GM12872 (cell line): Measurements from ENCODE around the gene NEK6.

Experiments used
- TF ChIP-seq, protein P1 (sequence below): IDR thresholded peaks from 3 replicates; pipeline ENCODE4 v1.5.1; 2011; ENCODE audit warnings: low read depth, mild to moderate bottlenecking, low read length, moderate library complexity; ENCODE audit not compliant: insufficient read depth

NEK6 gene

DNA sequence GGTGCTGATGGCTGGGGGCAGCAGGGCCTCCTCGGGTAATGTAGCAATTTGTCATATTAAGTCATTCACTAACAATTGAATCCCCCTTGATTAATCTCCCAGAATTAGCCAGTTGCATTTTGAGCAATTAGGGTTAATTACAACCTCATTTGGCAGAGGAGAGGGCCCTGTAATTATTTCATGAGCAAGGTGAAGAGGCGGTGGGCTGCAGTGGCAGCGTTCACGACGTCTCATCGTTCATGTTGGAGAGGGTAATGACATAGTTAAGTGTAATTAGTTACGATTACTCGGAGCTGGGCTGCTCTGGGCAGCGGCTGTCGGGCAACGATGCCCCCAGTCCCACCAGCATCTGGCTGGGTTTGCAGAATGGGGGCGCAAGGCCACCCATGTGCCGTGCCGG, 46.0 kb downstream of the NEK6 start:
- TF ChIP-seq, protein P1, sequence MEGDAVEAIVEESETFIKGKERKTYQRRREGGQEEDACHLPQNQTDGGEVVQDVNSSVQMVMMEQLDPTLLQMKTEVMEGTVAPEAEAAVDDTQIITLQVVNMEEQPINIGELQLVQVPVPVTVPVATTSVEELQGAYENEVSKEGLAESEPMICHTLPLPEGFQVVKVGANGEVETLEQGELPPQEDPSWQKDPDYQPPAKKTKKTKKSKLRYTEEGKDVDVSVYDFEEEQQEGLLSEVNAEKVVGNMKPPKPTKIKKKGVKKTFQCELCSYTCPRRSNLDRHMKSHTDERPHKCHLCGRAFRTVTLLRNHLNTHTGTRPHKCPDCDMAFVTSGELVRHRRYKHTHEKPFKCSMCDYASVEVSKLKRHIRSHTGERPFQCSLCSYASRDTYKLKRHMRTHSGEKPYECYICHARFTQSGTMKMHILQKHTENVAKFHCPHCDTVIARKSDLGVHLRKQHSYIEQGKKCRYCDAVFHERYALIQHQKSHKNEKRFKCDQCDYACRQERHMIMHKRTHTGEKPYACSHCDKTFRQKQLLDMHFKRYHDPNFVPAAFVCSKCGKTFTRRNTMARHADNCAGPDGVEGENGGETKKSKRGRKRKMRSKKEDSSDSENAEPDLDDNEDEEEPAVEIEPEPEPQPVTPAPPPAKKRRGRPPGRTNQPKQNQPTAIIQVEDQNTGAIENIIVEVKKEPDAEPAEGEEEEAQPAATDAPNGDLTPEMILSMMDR, result no peak

DNA sequence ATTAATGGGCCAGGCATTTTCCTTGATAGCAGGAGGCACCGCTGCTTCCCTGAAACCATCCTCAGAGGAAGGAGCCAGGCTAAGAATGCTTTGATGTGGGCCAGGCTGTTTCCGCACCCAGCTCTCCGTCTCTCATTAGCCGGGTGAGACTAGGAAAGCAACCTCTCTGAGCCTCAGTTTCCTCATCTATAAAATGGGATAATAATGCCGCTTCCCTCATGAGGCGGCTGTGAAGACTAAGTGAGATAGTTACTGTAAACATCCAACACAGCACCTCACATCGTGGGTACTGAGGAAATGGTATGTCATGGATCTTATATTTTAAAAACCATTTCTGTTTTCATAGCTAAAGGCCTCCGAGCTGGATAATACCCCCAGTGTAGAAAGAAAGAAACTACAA, 46.5 kb downstream of the NEK6 start:
- TF ChIP-seq, protein P1, result no peak

DNA sequence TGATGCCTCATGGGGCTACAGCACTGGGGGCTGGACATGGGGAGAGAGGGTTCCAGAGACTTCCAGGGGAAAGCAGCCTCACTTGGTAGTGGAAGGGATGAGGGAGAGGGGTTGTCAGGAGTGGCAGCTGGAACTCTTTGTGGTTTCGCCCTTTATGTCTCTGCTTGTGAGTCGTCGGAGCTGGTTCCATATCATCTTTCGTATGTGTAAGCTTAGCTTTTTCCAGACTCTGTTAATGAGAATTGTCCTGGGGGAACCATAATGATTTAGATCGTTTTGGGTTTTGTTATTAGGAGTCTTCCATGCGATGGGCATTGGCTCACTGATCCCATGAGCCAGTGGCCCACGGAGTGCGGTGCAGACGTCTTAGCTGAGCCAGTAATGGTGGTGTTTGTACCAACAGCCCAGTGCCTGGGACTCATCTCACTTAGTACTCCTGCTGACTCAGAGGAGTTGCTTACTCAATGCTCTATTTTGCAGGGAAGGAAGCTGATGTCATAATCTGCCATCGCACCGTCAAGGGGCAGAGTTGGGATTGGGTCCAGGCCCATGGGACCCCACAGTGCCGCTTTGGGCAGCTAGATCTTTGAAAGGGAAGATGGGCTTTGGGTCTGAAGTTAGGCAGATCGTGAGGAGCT, 48.5 kb downstream of the NEK6 start:
- TF ChIP-seq, protein P1, result no peak

DNA sequence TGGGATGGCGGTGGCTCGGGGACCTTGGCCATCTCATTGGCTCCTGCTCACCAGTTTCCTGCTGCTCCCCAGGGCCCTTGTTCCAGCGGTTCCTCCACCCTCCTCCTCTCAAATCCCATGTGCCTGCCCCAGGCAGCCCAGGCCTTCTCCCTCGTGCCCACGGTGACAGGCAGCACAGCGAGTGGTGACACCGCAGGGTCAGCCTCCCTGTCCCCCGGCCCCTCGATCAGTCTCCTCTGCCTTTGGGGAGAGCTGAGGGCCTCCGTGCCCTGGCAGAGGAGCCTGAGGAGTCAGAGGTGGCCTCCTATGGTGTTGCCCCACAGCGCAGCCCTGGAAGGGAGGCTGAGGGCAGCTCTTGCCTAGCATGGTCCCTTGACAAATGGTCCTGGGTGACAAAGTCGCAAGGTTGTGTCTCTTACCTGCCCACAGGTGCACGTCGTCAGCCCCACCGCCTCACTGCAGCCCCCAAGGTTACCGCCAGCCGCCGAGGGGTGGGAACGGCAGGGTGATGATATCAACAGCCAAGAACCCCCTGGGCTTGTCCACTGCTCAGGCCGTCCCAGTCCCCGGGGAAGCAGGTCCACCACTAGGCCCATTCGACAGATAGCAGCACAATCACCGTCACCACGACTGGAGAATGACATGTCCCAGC, 49.8 kb downstream of the NEK6 start:
- TF ChIP-seq, protein P1, result no peak

DNA sequence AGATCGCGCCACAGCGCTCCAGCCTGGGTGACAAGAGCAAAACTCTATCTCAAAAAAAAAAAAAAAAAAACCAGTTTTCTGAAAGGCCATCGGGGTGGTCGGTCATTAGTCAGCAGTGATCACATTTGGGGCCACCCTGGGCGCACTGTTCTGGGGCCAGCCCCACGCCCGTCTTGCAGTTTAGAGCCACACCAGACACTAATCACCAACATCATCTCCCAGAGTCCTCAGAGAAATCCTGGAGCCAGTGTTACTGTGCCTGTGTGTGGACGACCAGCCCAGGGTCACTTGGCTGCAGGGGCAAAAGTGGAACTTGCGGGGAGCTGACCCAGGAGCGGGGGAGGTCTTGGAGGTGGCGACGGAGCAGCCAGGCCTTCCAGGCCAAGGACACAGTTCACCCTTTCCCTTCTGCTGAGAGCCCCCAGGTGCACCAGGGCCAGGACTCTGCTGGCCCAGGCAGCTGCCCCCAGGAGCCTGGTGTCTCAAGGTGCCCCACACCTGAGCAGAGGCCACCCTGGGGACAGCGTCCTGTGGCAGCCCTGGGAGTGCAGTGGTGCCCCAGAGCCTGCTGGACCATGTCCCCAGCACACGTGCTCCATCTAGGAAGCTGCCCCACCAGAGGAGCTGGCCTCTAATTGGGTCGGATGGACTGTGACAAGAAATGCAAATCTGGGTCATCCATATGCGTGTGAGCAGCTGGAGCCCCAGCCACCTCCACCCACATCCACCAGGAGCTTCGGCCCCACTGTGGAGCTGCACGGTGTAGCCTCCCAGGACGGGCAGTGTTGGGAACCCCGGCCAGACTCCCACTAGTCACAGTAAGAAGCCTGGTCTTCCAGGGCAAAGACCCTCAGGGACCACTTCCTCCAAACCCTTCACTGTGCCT, 51.1 kb downstream of the NEK6 start:
- TF ChIP-seq, protein P1, result no peak

DNA sequence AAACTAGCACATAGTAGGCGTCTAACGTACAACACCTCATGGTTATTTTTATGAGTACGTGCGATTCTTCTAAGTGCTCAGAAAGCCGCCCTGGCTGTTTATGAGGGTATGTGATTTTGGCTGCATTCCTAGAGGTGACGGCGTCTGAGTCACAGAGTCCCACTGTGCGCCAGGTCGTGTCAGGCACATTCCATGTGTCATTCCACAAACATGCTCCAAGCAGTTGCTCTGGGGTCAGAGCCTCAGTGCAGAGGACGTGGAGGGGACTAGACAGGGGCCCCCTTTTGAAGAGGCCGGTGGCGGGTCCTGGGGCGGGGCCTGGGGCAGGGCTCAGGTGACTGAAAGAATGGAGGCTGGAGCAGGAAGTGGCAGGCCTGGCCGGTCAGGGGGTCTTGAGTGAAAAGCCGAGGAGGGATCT, 51.9 kb downstream of the NEK6 start:
- TF ChIP-seq, protein P1, result no peak

DNA sequence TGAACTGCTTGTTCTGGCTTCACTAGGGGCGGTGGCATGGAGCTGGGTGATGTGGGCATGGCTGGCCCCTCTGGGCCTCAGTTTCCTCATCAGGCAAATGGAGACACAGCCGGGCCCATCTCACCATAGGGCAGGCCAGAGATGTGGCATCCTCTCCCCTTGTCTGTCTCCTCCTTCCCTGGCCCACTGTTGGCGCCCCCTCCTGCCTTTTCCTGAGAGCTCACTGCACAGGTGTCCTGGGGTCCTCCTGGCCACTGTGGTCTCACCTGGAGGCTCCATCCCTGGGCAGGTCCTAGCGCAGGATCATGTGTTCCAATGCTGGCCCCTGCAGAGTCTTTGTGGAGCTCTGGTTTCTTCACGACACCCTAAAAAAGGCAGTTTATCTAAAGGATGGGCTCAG, 53.5 kb downstream of the NEK6 start:
- TF ChIP-seq, protein P1, result 0 out of 3 replicates have a peak, but pooled peaks have one; percentile 10
